GM13976 (cell line): ENCODE measurements around the gene GSAP.

ENCODE experiments used
- DNase-seq: peaks from one replicate; pipeline ENCODE4 v3.0.0; 2012; ENCODE audit warnings: low spot score
- in situ Hi-C: fragments of 300-500 bp; cut with MboI; formaldehyde crosslinking; loops from one replicate; pipeline ENCODE4 v1.12.0; 2022; ENCODE audit warnings: low sequenced_read_pairs, mixed read lengths, inconsistent platforms; ENCODE audit not compliant: unreplicated experiment
- TF ChIP-seq, protein P1 (sequence below): IDR thresholded peaks from 2 replicates; pipeline ENCODE4 v1.5.1; 2012; ENCODE audit warnings: borderline replicate concordance, mild to moderate bottlenecking; ENCODE audit not compliant: insufficient read depth; ENCODE audit errors: extremely low read depth, missing control alignments, control extremely low read depth

The GSAP gene

DNA sequence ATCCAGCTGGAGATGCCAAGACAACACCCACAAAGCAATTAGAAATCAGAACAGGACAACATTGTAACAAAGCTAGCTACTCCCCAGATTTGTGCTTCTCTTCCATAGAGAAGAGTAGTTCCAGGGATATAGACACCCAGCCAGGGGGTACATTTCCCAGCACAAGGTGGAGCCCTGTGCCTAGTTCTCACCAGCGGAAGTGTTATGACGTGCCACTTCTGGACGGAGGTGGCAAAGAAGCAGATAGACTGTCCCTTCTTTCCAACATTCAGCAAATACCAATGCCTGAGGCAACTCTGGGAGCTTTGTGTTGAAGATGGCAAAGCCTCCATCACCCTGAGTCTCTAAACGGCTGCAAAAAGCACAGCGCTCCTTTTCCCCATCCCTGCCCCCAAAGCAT lies 23.4 kb upstream of the GSAP start:
- DNase-seq: no peak

DNA sequence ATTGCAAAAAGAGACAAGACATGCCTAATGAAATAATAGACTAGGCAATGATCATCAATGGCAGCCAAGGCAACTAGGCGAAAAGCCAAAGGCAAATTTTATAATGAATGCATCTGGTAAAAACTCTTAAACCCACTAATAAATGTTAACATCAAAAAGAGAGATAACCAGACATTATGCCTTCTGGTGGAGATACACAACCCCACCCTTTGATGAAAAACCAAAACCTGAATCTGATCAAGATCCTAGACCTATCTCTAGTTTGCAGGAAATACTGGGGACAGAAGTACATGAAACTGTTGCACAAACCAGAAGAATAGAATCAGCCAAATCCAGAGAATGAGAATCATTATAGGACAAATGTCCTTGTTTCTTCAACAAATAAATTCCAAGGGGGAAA lies 22.0 kb upstream of the GSAP start:
- in situ Hi-C loops: no loop called here
- DNase-seq: no peak
- TF ChIP-seq, protein P1, sequence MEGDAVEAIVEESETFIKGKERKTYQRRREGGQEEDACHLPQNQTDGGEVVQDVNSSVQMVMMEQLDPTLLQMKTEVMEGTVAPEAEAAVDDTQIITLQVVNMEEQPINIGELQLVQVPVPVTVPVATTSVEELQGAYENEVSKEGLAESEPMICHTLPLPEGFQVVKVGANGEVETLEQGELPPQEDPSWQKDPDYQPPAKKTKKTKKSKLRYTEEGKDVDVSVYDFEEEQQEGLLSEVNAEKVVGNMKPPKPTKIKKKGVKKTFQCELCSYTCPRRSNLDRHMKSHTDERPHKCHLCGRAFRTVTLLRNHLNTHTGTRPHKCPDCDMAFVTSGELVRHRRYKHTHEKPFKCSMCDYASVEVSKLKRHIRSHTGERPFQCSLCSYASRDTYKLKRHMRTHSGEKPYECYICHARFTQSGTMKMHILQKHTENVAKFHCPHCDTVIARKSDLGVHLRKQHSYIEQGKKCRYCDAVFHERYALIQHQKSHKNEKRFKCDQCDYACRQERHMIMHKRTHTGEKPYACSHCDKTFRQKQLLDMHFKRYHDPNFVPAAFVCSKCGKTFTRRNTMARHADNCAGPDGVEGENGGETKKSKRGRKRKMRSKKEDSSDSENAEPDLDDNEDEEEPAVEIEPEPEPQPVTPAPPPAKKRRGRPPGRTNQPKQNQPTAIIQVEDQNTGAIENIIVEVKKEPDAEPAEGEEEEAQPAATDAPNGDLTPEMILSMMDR: no peak

More for the DNA sequence above, 23.4 kb upstream of the GSAP start:
- TF ChIP-seq, protein P1: no peak
- in situ Hi-C loops: no loop called here

DNA sequence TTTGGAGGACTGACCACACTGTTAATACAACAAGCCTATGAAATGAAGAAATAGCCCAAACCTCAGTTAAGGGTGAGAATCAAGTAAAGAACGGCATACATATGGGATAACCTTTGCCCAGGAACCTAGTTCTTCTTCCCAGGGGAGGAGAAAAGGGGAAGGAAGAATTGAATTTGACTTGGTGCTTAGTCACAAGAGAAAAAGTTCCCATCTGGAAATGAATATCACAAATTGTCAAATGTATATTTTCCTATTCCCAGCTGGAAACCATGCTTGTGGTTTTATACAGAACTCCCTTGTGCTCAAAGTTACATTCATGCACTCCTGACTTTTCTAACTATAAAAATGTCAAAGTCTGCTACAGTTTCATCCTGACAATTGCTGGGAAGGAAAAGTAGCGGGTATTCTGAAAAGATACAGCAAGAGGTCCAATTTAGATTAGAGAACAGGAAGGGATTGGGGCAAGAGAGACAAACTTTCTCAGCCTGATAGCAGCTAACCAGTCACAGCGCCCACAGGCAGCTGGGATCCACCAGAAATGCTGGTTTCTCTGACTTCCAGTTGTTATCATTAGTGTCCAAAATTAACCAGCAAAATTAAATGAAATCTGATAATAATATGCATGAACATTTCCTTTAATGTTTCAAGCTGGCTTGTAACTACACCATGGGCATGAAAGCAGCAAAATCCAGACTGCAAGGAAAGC lies 18.6 kb upstream of the GSAP start:
- TF ChIP-seq, protein P1: no peak
- DNase-seq: no peak
- in situ Hi-C loops: no loop called here

DNA sequence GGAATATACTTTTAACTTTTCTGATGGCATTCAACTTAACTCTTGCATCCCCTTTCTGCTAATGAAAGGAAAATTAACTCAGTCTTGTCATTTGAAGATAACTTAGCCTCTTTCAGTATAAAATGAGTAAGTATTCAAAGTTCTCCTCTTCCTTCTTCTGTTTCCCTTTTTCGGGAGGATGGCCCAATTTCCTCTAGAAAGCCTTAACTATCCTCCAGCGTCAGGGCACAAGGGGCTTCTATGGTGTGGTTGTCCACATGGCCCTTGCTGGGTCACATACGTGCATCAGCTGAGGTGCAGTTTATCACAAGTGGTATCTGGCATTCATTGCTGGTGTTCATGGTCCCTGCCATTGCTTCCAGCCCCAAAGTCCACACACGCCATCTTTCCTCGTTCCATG lies 17.8 kb upstream of the GSAP start:
- TF ChIP-seq, protein P1: no peak
- DNase-seq: no peak
- in situ Hi-C loops: no loop called here

DNA sequence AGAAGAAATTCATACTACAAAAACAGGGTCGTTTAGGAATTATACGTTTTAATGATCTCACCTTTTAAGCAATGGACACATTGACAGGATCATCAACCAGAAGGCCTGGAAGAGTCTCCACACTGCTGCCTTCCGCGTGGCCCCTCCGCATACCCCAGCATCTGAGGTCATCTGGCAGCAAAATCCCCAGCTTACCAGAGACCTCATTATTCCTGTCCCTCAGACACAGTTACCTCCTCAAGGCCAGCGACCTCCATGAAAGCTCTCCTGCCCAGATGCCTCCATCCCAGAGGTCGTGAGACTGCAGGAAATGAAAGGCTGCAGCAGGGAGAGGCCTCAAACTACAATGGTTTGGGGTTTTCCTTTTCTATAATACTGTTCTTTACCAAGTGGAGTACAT lies 14.8 kb upstream of the GSAP start:
- TF ChIP-seq, protein P1: no peak
- no peak for DNase-seq
- in situ Hi-C loops: no loop called here

DNA sequence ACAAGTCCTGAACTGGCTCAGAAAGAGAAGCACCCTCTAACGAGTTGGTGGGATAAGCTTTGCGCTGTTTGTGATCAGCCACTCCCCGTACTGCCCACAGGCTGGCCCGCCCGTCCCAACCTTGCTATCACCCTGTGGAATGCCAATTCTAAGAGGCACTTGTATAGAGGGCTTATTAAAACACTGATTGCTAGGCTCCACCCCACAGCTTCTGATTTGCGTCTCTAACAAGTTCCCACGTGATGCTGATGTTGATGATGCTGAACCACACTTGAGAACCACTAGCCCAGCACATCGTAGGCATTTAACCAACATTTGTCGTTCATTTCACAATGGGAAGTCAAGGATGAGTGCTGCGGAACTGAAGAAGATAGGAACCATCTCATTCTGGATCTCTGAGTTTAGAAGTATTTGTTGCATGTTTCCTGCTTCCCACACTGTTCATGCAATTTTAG lies 12.7 kb upstream of the GSAP start:
- TF ChIP-seq, protein P1: no peak
- in situ Hi-C loops: no loop called here
- no peak for DNase-seq
